ENCODE data around the gene TBC1D9B. TPM values are rescaled to one million over a fixed set of nuclear protein-coding genes. Genes with fewer than 3 reads are reported as not detected.

The TBC1D9B gene
- total and polyA plus RNA-seq, 9 of the 15 experiments (the other 6 are each of a cell fraction or from before 2014, with no cell fraction given), result 2.9 to 59.1 (median 33.5) TPM

DNA sequence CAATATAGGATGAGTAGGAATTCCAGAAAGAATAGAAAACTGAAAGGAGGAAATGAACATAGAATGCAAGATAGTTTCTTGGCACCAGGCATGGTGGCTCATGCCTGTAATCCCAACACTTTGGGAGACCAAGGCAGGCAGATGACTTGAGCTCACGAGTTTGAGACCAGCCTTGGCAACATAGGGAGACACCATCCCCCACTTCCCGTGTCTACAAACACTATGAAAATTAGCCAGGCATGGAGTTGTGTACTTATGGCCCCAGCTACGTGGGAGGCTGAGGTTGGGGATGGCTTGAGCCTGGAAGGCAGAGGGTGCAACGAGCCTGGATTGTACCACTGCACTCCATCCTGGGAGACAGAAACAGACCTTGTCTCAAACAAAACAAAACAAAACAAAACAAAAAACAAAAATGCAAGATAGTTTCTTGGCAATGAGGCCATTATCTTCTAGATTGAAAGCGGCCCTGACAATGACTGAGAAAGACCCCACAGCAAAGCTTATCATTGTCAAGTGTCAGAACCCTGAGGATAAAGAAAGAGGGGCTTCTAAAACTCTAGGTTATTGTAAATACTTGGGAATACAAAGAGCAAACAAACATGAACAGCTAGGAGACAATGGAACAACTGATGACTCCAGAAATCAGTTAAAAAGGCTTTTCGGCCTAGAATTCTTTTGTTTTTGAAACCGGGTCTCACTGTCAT is 77.8 kb downstream of the TBC1D9B start:
- ChIA-PET POLR2A (interaction anchor here (0.5 to 3.9 kb wide), 6 partner anchors 10 to 97 kb away, joined by 3 to 15 read pairs (median 3); partner anchors contain the start of genes MAML1 and SQSTM1), CTCF (ENCODE audit: low intra/inter-chr PET ratio) (no interaction called here)
- ATAC-seq (no peak), DNase-seq (ENCODE audit: extremely low read depth in 1 of 4, low spot score in 3 of 4) (no peak), FAIRE-seq (no peak)
- Histone ChIP-seq H3K9me1 (ENCODE audit: control insufficient read depth, insufficient read depth, low read length) (peaks cover 6% of the 10 kb centered on the region), H3K4me3 (no peak overlapping the region), H3K9me3 (replicated peaks; ENCODE audit: control insufficient read depth, insufficient read depth, low read depth, low read length) (no peaks in the 10 kb centered on the region), H2AFZ (ENCODE audit: low read depth, low read length) (no peak overlapping the region), H3K9ac (ENCODE audit: insufficient read depth in 1 of 2, low read depth in 2 of 2, low read length in 2 of 2) (no peak overlapping the region), H3K4me1 (replicated peaks in 1 of 2; ENCODE audit: control insufficient read depth in 2 of 2, insufficient read depth in 2 of 2, low read length in 2 of 2) (peaks cover 0 to 6% of the 10 kb centered on the region in 2 experiments; a peak in 1 of 5 replicates), H3K4me2 (ENCODE audit: insufficient read depth, low read length) (no peak overlapping the region), H3K79me2 (ENCODE audit: control insufficient read depth, insufficient read depth, low read length) (peaks cover under 1% of the 10 kb centered on the region; the same call in 2 of the 3 replicates), H4K20me1 (replicated peaks; ENCODE audit: control insufficient read depth, insufficient read depth, low read length) (no peaks in the 10 kb centered on the region; the same call in 1 of the 2 replicates), H3K36me3 (ENCODE audit: control insufficient read depth, insufficient read depth, low read length) (peaks cover 88% of the 10 kb centered on the region), H3K27ac (ENCODE audit: extremely low read depth, low read depth, low read length) (no peak overlapping the region), H3K27me3 (ENCODE audit: control insufficient read depth in 2 of 2, insufficient read depth in 2 of 2, low read length in 2 of 2) (no peaks in the 10 kb centered on the region)
- 88% methylated on average over 7 of the region's 7 CpGs for WGBS (ENCODE audit: insufficient coverage, low coverage, missing lambda C conversion rate)
- in situ Hi-C loops (cut with MboI) (no loop called here), intact Hi-C loops (cut with micrococcal nuclease) (no loop called here)
- BruUV-seq (replicated peaks), result no TSS peak
- TF ChIP-seq POU5F1 (IDR thresholded peaks at IDR 0.05; ENCODE audit: borderline replicate concordance, low read depth, low read length, partially characterized antibody) (no peak), STAT5B (CRISPR knock-in tag; IDR thresholded peaks at IDR 0.05) (no peak), SOX6 (IDR thresholded peaks at IDR 0.05) (no peak), NCOA6 (IDR thresholded peaks at IDR 0.05) (no peak), SUPT5H (IDR thresholded peaks at IDR 0.05) (peak; percentile 5; the same call in 1 of the 2 replicates), SAP30 (IDR thresholded peaks at IDR 0.05; ENCODE audit: borderline replicate concordance, insufficient read depth, low read depth, low read length, poor library complexity, severe bottlenecking) (no peak), NR1H2 (CRISPR knock-in tag; IDR thresholded peaks at IDR 0.05) (no peak), KAT7 (CRISPR knock-in tag; IDR thresholded peaks at IDR 0.05; ENCODE audit: borderline replicate concordance) (no peak), ZNF77 (CRISPR knock-in tag; IDR thresholded peaks at IDR 0.05) (no peak), KAT2B (IDR thresholded peaks at IDR 0.05; ENCODE audit: low read depth, low read length) (no peak), KDM5B (IDR thresholded peaks at IDR 0.05; ENCODE audit: insufficient replicate concordance, low read depth, low read length) (no peak)
- TF ChIP-seq, protein P1, sequence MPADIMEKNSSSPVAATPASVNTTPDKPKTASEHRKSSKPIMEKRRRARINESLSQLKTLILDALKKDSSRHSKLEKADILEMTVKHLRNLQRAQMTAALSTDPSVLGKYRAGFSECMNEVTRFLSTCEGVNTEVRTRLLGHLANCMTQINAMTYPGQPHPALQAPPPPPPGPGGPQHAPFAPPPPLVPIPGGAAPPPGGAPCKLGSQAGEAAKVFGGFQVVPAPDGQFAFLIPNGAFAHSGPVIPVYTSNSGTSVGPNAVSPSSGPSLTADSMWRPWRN (IDR thresholded peaks at IDR 0.05; ENCODE audit: low read depth), result no peak
- TF ChIP-seq, protein P2, sequence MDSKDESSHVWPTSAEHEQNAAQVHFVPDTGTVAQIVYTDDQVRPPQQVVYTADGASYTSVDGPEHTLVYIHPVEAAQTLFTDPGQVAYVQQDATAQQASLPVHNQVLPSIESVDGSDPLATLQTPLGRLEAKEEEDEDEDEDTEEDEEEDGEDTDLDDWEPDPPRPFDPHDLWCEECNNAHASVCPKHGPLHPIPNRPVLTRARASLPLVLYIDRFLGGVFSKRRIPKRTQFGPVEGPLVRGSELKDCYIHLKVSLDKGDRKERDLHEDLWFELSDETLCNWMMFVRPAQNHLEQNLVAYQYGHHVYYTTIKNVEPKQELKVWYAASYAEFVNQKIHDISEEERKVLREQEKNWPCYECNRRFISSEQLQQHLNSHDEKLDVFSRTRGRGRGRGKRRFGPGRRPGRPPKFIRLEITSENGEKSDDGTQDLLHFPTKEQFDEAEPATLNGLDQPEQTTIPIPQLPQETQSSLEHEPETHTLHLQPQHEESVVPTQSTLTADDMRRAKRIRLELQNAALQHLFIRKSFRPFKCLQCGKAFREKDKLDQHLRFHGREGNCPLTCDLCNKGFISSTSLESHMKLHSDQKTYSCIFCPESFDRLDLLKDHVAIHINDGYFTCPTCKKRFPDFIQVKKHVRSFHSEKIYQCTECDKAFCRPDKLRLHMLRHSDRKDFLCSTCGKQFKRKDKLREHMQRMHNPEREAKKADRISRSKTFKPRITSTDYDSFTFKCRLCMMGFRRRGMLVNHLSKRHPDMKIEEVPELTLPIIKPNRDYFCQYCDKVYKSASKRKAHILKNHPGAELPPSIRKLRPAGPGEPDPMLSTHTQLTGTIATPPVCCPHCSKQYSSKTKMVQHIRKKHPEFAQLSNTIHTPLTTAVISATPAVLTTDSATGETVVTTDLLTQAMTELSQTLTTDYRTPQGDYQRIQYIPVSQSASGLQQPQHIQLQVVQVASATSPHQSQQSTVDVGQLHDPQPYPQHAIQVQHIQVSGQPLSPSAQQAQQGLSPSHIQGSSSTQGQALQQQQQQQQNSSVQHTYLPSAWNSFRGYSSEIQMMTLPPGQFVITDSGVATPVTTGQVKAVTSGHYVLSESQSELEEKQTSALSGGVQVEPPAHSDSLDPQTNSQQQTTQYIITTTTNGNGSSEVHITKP (IDR thresholded peaks at IDR 0.05; ENCODE audit: partially characterized antibody), result peak; percentile 46
- TF ChIP-seq, protein P3, sequence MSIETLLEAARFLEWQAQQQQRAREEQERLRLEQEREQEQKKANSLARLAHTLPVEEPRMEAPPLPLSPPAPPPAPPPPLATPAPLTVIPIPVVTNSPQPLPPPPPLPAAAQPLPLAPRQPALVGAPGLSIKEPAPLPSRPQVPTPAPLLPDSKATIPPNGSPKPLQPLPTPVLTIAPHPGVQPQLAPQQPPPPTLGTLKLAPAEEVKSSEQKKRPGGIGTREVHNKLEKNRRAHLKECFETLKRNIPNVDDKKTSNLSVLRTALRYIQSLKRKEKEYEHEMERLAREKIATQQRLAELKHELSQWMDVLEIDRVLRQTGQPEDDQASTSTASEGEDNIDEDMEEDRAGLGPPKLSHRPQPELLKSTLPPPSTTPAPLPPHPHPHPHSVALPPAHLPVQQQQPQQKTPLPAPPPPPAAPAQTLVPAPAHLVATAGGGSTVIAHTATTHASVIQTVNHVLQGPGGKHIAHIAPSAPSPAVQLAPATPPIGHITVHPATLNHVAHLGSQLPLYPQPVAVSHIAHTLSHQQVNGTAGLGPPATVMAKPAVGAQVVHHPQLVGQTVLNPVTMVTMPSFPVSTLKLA (conservative IDR thresholded peaks at IDR 0.05), result no peak
- TF ChIP-seq, protein P4, sequence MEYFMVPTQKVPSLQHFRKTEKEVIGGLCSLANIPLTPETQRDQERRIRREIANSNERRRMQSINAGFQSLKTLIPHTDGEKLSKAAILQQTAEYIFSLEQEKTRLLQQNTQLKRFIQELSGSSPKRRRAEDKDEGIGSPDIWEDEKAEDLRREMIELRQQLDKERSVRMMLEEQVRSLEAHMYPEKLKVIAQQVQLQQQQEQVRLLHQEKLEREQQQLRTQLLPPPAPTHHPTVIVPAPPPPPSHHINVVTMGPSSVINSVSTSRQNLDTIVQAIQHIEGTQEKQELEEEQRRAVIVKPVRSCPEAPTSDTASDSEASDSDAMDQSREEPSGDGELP (CRISPR knock-in tag; IDR thresholded peaks at IDR 0.05; ENCODE audit: borderline replicate concordance), result no peak

Measured in K562 (cell line).